PC-9 (cell line): ENCODE measurements around the gene GPC5. TPM values are rescaled to one million over a fixed set of nuclear protein-coding genes. Genes with fewer than 3 reads are reported as not detected.

Source experiments
- BruUV-seq: library from RNA; stranded (reverse); fragments of 400-500 nt; replicated peaks from 2 replicates; lab custom pipeline; 2021; lab: Mats Ljungman, UMichigan
- CTCF ChIA-PET: fragments of 300-600 bp; sonication (Branson Sonifier 250); formaldehyde crosslinking; loops from one replicate; lab custom pipeline; 2022; ENCODE audit warnings: antibody characterized with exemption; lab: Charles Lee
- POLR2A ChIA-PET: fragments of 300-600 bp; sonication (Branson Sonifier 250); formaldehyde crosslinking; loops from one replicate; lab custom pipeline; 2022; ENCODE audit warnings: antibody characterized with exemption; ENCODE audit not compliant: unreplicated experiment; lab: Charles Lee
- DNase-seq, 2 experiments: peaks; one replicate each; pipeline versions ENCODE4 v3.0.0 to v3.0.0-alpha.2; 2015 to 2022; ENCODE audit warnings: mixed read lengths in 1 of 2
- H2AFZ ChIP-seq: fragments of 200-600 bp; sonication (generic); 2 replicates; pipeline ENCODE4 v1.8.1; 2017; ENCODE audit warnings: antibody characterized with exemption
- H3F3A ChIP-seq: fragments of 200-600 bp; sonication (generic); 2 replicates; pipeline ENCODE4 v1.8.1; 2017; ENCODE audit warnings: antibody characterized with exemption, mild to moderate bottlenecking, low read depth; ENCODE audit not compliant: insufficient read depth
- H3K27ac ChIP-seq: fragments of 200-600 bp; sonication (generic); 2 replicates; pipeline ENCODE4 v1.6.1; 2016; ENCODE audit warnings: mixed run types
- H3K27me3 ChIP-seq: fragments of 200-600 bp; sonication (generic); 2 replicates; pipeline ENCODE4 v1.6.1; 2016; ENCODE audit warnings: low read depth, mixed run types; ENCODE audit not compliant: insufficient read depth
- H3K36me3 ChIP-seq: fragments of 200-600 bp; sonication (generic); 2 replicates; pipeline ENCODE4 v1.6.1; 2016; ENCODE audit warnings: low read depth, mixed run types
- H3K4me1 ChIP-seq: fragments of 200-600 bp; sonication (generic); replicated peaks from 2 replicates; pipeline ENCODE4 v1.6.1; 2016; ENCODE audit warnings: mixed run types; ENCODE audit not compliant: insufficient read depth
- H3K4me2 ChIP-seq: fragments of 200-600 bp; sonication (generic); 2 replicates; pipeline ENCODE4 v1.6.1; 2017; ENCODE audit warnings: mixed run types
- H3K4me3 ChIP-seq: fragments of 200-600 bp; sonication (generic); 2 replicates; pipeline ENCODE4 v1.6.1; 2016; ENCODE audit warnings: mixed run types
- H3K79me2 ChIP-seq: fragments of 200-600 bp; sonication (generic); 2 replicates; pipeline ENCODE4 v1.6.1; 2017; ENCODE audit warnings: low read depth, mixed run types
- H3K9me2 ChIP-seq: fragments of 200-600 bp; sonication (generic); 2 replicates; pipeline ENCODE4 v1.8.1; 2017; ENCODE audit warnings: mild to moderate bottlenecking; ENCODE audit not compliant: insufficient read depth
- H3K9me3 ChIP-seq: fragments of 200-600 bp; sonication (generic); 2 replicates; pipeline ENCODE4 v1.8.1; 2016; ENCODE audit warnings: low read depth; ENCODE audit not compliant: insufficient read depth
- H4K20me1 ChIP-seq: fragments of 200-600 bp; sonication (generic); 2 replicates; pipeline ENCODE4 v1.8.1; 2017; ENCODE audit not compliant: insufficient read depth
- EZH2 ChIP-seq: fragments of 200-600 bp; sonication (generic); IDR thresholded peaks from 2 replicates; pipeline ENCODE4 v1.8.0; 2017; ENCODE audit warnings: antibody characterized with exemption, low read depth
- intact Hi-C: fragments of 100-400 bp; cut with micrococcal nuclease; formaldehyde crosslinking; loops from one replicate; pipeline ENCODE4 v1.10.0; 2022; ENCODE audit not compliant: unreplicated experiment
- total RNA-seq: library from RNA; stranded (reverse); gene quantifications from 2 replicates; pipeline ENCODE4 v1.2.3, GENCODE V29; 2021
- TF ChIP-seq, protein P1 (sequence below): fragments of 200-600 bp; sonication (generic); conservative IDR thresholded peaks from 2 replicates; pipeline ENCODE4 v1.6.1; 2017; ENCODE audit warnings: mixed run types, antibody characterized with exemption, mild to moderate bottlenecking, moderate library complexity

The GPC5 gene
- total RNA-seq, 1 experiment from 2014 or later, result not detected

GRCh38 chr13:92097337-92097903, 699.0 kb downstream of the GPC5 start:
- H2AFZ ChIP-seq, result no peak overlapping the region
- no peaks in the 10 kb centered on the region for H3K4me1 ChIP-seq
- H3K79me2 ChIP-seq, result no peaks in the 10 kb centered on the region
- H4K20me1 ChIP-seq, result no peaks in the 10 kb centered on the region
- H3K27ac ChIP-seq, result no peak overlapping the region
- POLR2A ChIA-PET, result no interaction called here
- no peaks in the 10 kb centered on the region for H3K9me3 ChIP-seq
- no peak for DNase-seq
- H3F3A ChIP-seq, result no peaks in the 10 kb centered on the region
- intact Hi-C loops, result no loop called here
- no peak for TF ChIP-seq EZH2
- TF ChIP-seq, protein P1, sequence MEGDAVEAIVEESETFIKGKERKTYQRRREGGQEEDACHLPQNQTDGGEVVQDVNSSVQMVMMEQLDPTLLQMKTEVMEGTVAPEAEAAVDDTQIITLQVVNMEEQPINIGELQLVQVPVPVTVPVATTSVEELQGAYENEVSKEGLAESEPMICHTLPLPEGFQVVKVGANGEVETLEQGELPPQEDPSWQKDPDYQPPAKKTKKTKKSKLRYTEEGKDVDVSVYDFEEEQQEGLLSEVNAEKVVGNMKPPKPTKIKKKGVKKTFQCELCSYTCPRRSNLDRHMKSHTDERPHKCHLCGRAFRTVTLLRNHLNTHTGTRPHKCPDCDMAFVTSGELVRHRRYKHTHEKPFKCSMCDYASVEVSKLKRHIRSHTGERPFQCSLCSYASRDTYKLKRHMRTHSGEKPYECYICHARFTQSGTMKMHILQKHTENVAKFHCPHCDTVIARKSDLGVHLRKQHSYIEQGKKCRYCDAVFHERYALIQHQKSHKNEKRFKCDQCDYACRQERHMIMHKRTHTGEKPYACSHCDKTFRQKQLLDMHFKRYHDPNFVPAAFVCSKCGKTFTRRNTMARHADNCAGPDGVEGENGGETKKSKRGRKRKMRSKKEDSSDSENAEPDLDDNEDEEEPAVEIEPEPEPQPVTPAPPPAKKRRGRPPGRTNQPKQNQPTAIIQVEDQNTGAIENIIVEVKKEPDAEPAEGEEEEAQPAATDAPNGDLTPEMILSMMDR, result no peak
- BruUV-seq, result no TSS peak
- no peaks in the 10 kb centered on the region for H3K36me3 ChIP-seq
- H3K9me2 ChIP-seq, result no peaks in the 10 kb centered on the region
- CTCF ChIA-PET, result no interaction called here
- H3K4me2 ChIP-seq, result no peak overlapping the region
- H3K27me3 ChIP-seq, result no peaks in the 10 kb centered on the region
- H3K4me3 ChIP-seq, result no peak overlapping the region

DNA sequence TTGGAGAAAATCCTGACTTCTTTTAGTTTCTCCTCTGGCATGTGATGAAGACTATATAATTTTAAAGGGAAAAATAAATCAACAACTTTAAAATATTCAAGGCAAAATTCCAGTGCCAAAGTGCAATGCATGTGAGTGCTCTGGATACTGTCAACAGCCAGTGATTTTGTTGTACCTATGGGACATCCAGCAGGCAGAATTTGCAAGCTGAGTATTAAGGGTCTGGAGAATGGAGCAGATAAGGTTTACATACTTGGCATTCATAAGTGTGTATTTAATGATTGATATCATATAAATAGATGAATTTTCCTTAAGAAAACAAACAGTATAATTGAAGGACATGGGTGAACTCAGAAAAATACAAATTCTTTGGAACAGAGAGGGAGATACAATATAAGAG, 703.4 kb downstream of the GPC5 start:
- no TSS peak for BruUV-seq
- Histone ChIP-seq H3K79me2 (no peaks in the 10 kb centered on the region), H3K9me2 (no peaks in the 10 kb centered on the region), H3K9me3 (no peaks in the 10 kb centered on the region), H3K4me3 (no peak overlapping the region), H3K27me3 (no peaks in the 10 kb centered on the region), H3K4me1 (no peaks in the 10 kb centered on the region), H3K4me2 (no peak overlapping the region), H4K20me1 (no peaks in the 10 kb centered on the region), H3K36me3 (no peaks in the 10 kb centered on the region), H2AFZ (no peak overlapping the region), H3K27ac (no peak overlapping the region), H3F3A (no peaks in the 10 kb centered on the region)
- intact Hi-C loops, result no loop called here
- no peak for TF ChIP-seq EZH2
- TF ChIP-seq, protein P1, result no peak
- ChIA-PET POLR2A (no interaction called here), CTCF (no interaction called here)
- DNase-seq, result no peak

- Histone ChIP-seq H3K9me2 (no peaks in the 10 kb centered on the region), H3F3A (no peaks in the 10 kb centered on the region), H3K36me3 (no peaks in the 10 kb centered on the region), H2AFZ (no peak overlapping the region), H3K27ac (no peak overlapping the region), H3K4me2 (no peak overlapping the region), H3K79me2 (no peaks in the 10 kb centered on the region), H3K4me3 (no peak overlapping the region), H3K27me3 (no peaks in the 10 kb centered on the region), H3K4me1 (no peaks in the 10 kb centered on the region), H4K20me1 (no peaks in the 10 kb centered on the region), H3K9me3 (no peaks in the 10 kb centered on the region)
- intact Hi-C loops, result no loop called here
- no TSS peak for BruUV-seq
- CTCF ChIA-PET, result no interaction called here
- POLR2A ChIA-PET, result no interaction called here
- no peak for DNase-seq
- no peak for TF ChIP-seq EZH2
- TF ChIP-seq, protein P1, result no peak
Measured at GRCh38 chr13:92103689-92104153, 705.3 kb downstream of the GPC5 start.
